ENCODE measurements around the gene KHSRP. TPM values are rescaled to one million over a fixed set of nuclear protein-coding genes. Genes with fewer than 3 reads are reported as not detected.

The KHSRP gene
- total RNA-seq, 1 experiment from 2014 or later: 288 TPM

DNA sequence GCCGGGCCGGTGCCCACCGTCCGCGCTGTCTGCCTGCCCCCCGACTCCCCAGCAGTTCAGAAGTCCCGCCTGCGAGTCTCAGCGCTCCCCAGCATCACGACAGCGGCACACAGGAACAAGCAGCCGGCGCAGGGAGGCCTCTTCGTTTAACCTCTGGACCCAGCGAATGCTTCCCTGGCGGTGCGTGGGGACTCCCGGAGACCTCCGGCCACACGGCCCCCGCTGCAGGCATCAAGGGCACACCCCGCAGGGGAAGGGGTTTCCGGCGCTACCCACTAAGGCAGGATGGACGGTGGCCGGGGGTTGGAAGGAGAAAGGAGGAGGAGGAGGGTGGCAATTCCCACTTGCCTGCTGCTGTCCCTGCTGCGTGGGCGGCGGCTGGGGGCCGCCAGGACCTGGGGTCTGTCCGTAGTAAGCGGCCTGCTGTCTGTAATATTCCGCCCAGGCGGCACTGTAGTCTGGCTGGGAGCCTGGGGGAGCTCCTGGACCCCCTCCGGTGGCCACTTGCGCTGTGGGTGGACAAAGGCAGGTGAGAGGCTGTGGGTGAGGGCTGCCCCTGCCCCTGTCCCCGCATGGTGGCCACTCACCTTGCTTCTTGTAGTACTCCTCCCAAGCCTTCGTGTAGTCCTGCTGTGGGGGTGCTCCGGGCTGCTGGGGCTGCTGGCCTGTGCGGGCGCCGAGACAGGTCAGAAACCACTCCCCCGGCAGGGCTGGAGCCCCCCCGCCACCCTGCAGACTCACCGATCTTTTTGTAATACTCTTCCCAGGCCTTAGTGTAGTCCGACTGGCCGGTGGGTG lies 9.6 kb downstream of the KHSRP start:
- TF ChIP-seq, protein P1, sequence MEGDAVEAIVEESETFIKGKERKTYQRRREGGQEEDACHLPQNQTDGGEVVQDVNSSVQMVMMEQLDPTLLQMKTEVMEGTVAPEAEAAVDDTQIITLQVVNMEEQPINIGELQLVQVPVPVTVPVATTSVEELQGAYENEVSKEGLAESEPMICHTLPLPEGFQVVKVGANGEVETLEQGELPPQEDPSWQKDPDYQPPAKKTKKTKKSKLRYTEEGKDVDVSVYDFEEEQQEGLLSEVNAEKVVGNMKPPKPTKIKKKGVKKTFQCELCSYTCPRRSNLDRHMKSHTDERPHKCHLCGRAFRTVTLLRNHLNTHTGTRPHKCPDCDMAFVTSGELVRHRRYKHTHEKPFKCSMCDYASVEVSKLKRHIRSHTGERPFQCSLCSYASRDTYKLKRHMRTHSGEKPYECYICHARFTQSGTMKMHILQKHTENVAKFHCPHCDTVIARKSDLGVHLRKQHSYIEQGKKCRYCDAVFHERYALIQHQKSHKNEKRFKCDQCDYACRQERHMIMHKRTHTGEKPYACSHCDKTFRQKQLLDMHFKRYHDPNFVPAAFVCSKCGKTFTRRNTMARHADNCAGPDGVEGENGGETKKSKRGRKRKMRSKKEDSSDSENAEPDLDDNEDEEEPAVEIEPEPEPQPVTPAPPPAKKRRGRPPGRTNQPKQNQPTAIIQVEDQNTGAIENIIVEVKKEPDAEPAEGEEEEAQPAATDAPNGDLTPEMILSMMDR (conservative IDR thresholded peaks at IDR 0.05): no peak
- no peak for TF ChIP-seq EZH2 (IDR thresholded peaks at IDR 0.05; ENCODE audit: low read depth)
- H3K27ac ChIP-seq: no peak overlapping the region
- intact Hi-C loops (cut with micrococcal nuclease; ENCODE audit: unreplicated experiment): no loop called here
- CTCF ChIA-PET: no interaction called here
- no peaks in the 10 kb centered on the region for H3K36me3 ChIP-seq (ENCODE audit: low read depth)
- H4K20me1 ChIP-seq (ENCODE audit: insufficient read depth): peaks cover 9% of the 10 kb centered on the region
- H2AFZ ChIP-seq: no peak overlapping the region
- H3K4me2 ChIP-seq: no peak overlapping the region
- H3K79me2 ChIP-seq (ENCODE audit: low read depth): no peaks in the 10 kb centered on the region
- H3K9me3 ChIP-seq (ENCODE audit: insufficient read depth, low read depth): no peaks in the 10 kb centered on the region
- peaks cover 3% of the 10 kb centered on the region; the same call in 1 of the 2 replicates for H3F3A ChIP-seq (ENCODE audit: insufficient read depth, low read depth)
- H3K9me2 ChIP-seq (ENCODE audit: insufficient read depth): no peaks in the 10 kb centered on the region
- DNase-seq: no peak
- POLR2A ChIA-PET (ENCODE audit: unreplicated experiment): no interaction called here
- H3K27me3 ChIP-seq (ENCODE audit: insufficient read depth, low read depth): no peaks in the 10 kb centered on the region
- no TSS peak for BruUV-seq (replicated peaks)
- H3K4me1 ChIP-seq (replicated peaks; ENCODE audit: insufficient read depth): no peaks in the 10 kb centered on the region
- H3K4me3 ChIP-seq: no peak overlapping the region

DNA sequence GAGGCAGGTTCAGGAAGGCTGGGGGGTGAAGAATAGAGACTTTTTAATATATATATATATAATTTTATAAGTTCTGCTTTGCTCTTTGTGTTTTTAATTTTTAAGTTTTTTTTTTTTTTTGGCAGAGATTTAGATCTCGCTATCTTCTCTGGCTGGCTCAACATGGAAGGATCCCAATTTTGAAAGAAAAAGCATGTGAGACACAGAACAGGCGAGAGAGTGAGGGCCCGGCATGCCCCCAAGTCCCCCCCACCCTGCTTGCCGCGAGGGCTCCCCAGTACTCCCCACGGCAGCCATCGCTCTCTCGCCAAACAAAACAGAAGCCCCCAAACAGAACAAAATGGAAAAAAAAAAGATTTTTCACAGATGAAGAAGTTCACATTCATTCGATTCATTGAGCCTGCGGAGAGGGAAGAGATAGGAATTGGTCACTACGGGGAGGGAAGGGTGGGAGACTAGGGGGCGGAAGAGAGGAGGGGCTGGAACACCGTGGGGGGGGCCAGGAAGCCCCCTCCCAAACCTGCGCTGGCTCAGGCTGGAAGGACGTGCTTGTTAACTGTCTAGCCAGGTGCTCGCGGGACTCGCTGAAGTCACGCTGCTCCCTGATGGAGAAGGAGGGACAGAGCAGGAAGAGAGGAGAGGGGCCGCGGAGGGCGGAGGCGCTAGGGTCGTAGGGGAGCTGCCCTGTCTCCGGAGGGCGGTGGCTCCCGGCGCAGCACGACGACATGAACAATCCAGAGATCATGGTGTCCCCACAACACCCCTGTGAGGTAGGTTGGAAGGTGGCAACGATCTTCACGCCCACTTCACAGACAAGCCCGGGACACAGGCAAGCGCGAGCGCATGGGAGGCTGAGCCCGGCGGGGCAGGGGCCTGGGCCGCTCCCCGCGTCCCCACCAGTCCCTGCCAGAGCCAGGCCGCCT lies 10.6 kb downstream of the KHSRP start:
- intact Hi-C loops (cut with micrococcal nuclease; ENCODE audit: unreplicated experiment): no loop called here
- Histone ChIP-seq H3K4me2 (no peak overlapping the region), H3F3A (ENCODE audit: insufficient read depth, low read depth) (peaks cover 3% of the 10 kb centered on the region; the same call in 1 of the 2 replicates), H3K27ac (no peak overlapping the region), H3K4me3 (no peak overlapping the region), H2AFZ (no peak overlapping the region), H4K20me1 (ENCODE audit: insufficient read depth) (peaks cover 4% of the 10 kb centered on the region; the same call in 1 of the 2 replicates), H3K9me3 (ENCODE audit: insufficient read depth, low read depth) (no peaks in the 10 kb centered on the region), H3K9me2 (ENCODE audit: insufficient read depth) (no peaks in the 10 kb centered on the region), H3K36me3 (ENCODE audit: low read depth) (no peaks in the 10 kb centered on the region), H3K4me1 (replicated peaks; ENCODE audit: insufficient read depth) (no peaks in the 10 kb centered on the region), H3K79me2 (ENCODE audit: low read depth) (no peaks in the 10 kb centered on the region), H3K27me3 (ENCODE audit: insufficient read depth, low read depth) (no peaks in the 10 kb centered on the region)
- no TSS peak for BruUV-seq (replicated peaks)
- no peak for DNase-seq
- ChIA-PET POLR2A (ENCODE audit: unreplicated experiment) (no interaction called here), CTCF (no interaction called here)
- TF ChIP-seq, protein P1 (conservative IDR thresholded peaks at IDR 0.05): no peak
- TF ChIP-seq EZH2 (IDR thresholded peaks at IDR 0.05; ENCODE audit: low read depth): no peak

DNA sequence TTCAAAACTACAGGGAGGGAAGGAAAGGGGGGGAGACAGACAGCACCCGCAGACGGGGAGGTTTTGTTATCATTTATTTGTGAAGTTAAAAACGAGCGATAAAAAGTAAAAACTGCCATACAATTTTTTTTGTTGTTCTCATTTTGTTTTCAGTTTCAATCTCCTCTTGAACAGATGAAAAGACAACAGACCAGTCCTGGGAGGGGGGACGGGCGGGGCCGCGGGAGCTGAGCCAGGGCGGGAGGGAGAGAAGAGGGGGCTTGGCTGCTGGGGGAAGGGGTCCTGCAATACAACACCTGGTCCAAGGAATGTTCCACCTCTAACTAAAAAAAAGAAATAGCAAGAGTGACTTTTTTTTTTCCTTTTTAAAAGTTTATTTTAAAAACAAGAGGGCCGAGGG lies 11.3 kb downstream of the KHSRP start:
- Histone ChIP-seq H3F3A (ENCODE audit: insufficient read depth, low read depth) (peaks cover 3% of the 10 kb centered on the region; the same call in 1 of the 2 replicates), H4K20me1 (ENCODE audit: insufficient read depth) (peaks cover 4% of the 10 kb centered on the region; the same call in 1 of the 2 replicates), H3K79me2 (ENCODE audit: low read depth) (no peaks in the 10 kb centered on the region), H3K9me3 (ENCODE audit: insufficient read depth, low read depth) (no peaks in the 10 kb centered on the region), H3K27ac (no peak overlapping the region), H3K27me3 (ENCODE audit: insufficient read depth, low read depth) (no peaks in the 10 kb centered on the region), H3K4me1 (replicated peaks; ENCODE audit: insufficient read depth) (no peaks in the 10 kb centered on the region), H3K4me2 (no peak overlapping the region), H3K4me3 (no peak overlapping the region), H2AFZ (no peak overlapping the region), H3K36me3 (ENCODE audit: low read depth) (no peaks in the 10 kb centered on the region), H3K9me2 (ENCODE audit: insufficient read depth) (no peaks in the 10 kb centered on the region)
- TF ChIP-seq EZH2 (IDR thresholded peaks at IDR 0.05; ENCODE audit: low read depth): no peak
- TF ChIP-seq, protein P1 (conservative IDR thresholded peaks at IDR 0.05): no peak
- TSS peak; percentile 35 for BruUV-seq (replicated peaks)
- intact Hi-C loops (cut with micrococcal nuclease; ENCODE audit: unreplicated experiment): no loop called here
- CTCF ChIA-PET: no interaction called here
- POLR2A ChIA-PET (ENCODE audit: unreplicated experiment): no interaction called here
- DNase-seq: no peak
